ENCODE data around the gene KCTD3. TPM values are rescaled to one million over a fixed set of nuclear protein-coding genes. Genes with fewer than 3 reads are reported as not detected.

The KCTD3 gene
- total RNA-seq, 1 experiment from 2014 or later = 46.7 TPM

DNA sequence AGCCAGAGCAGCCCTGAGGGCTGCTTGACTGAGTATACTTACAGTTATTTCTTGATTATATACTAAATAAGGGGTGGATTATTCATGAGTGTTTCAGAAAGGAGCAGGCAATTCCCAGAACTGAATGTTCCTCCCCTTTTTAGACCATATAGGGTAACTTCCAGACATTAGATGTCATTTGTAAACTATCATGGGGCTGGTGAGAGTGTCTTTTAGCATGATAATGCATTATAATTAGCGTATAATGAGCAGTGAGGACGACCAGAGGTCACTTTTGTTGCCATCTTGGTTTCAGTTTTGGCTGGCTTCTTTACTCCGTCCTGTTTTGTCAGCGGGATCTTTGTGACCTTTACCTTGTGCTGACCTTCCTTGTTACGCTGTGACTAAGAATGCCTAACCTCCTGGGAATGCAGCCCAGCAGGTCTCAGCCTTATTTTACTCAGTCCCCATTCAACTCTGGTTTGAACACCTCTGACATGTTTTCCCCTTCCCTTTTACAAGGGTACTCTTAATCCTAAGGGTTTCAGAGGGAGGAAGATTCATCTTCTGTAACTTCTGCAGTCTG is 16.2 kb downstream of the KCTD3 start:
- Histone ChIP-seq H3K79me2 (ENCODE audit: insufficient read depth, low read length) (peaks cover 8% of the 10 kb centered on the region; the same call in 1 of the 2 replicates), H3K27ac (ENCODE audit: low read depth, low read length) (peak overlapping the region; percentile 49; the same call in 1 of the 2 replicates), H3K9me2 (ENCODE audit: insufficient read depth) (no peaks in the 10 kb centered on the region), H2AFZ (ENCODE audit: low read depth, low read length, poor library complexity, severe bottlenecking) (no peak overlapping the region), H4K20me1 (ENCODE audit: insufficient read depth) (no peaks in the 10 kb centered on the region), H3K9me3 (ENCODE audit: control insufficient read depth in 1 of 2, insufficient read depth in 1 of 2, low read depth in 1 of 2, low read length in 2 of 2) (no peaks in the 10 kb centered on the region), H3K9ac (ENCODE audit: low read length) (peak overlapping the region; percentile 37), H3K4me1 (ENCODE audit: control insufficient read depth in 1 of 2, insufficient read depth in 2 of 2, low read length in 2 of 2) (peaks cover 12 to 34% of the 10 kb centered on the region in 2 experiments), H3K36me3 (ENCODE audit: control insufficient read depth in 1 of 2, insufficient read depth in 2 of 2, low read length in 2 of 2) (peaks cover 9 to 18% of the 10 kb centered on the region in 2 experiments; a peak in 3 of 4 replicates), H3K4me3 (replicated peaks in 1 of 2; ENCODE audit: low read depth in 1 of 2, low read length in 2 of 2) (peak overlapping the region; percentile 2 to 48; a peak in 2 of 4 replicates), H3K27me3 (ENCODE audit: insufficient read depth, low read length) (no peaks in the 10 kb centered on the region), H3K4me2 (ENCODE audit: low read length) (peak overlapping the region; percentile 81)
- RAD21 ChIA-PET (ENCODE audit: low non-redundant PET in 1 of 2, low total read pairs in 2 of 2, uncharacterized antibody in 2 of 2, unreplicated experiment in 2 of 2) = no interaction called here
- no peak for TF ChIP-seq ZFX (IDR thresholded peaks at IDR 0.05)
- TF ChIP-seq, protein P1, sequence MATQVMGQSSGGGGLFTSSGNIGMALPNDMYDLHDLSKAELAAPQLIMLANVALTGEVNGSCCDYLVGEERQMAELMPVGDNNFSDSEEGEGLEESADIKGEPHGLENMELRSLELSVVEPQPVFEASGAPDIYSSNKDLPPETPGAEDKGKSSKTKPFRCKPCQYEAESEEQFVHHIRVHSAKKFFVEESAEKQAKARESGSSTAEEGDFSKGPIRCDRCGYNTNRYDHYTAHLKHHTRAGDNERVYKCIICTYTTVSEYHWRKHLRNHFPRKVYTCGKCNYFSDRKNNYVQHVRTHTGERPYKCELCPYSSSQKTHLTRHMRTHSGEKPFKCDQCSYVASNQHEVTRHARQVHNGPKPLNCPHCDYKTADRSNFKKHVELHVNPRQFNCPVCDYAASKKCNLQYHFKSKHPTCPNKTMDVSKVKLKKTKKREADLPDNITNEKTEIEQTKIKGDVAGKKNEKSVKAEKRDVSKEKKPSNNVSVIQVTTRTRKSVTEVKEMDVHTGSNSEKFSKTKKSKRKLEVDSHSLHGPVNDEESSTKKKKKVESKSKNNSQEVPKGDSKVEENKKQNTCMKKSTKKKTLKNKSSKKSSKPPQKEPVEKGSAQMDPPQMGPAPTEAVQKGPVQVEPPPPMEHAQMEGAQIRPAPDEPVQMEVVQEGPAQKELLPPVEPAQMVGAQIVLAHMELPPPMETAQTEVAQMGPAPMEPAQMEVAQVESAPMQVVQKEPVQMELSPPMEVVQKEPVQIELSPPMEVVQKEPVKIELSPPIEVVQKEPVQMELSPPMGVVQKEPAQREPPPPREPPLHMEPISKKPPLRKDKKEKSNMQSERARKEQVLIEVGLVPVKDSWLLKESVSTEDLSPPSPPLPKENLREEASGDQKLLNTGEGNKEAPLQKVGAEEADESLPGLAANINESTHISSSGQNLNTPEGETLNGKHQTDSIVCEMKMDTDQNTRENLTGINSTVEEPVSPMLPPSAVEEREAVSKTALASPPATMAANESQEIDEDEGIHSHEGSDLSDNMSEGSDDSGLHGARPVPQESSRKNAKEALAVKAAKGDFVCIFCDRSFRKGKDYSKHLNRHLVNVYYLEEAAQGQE (IDR thresholded peaks at IDR 0.05; ENCODE audit: low read depth) = no peak
- peak; percentile 94 for TF ChIP-seq SP1 (IDR thresholded peaks at IDR 0.05; ENCODE audit: low read depth)
- no peak for TF ChIP-seq POLR2A (IDR thresholded peaks at IDR 0.05; ENCODE audit: borderline replicate concordance, extremely low read depth, insufficient read depth, insufficient read length)
- TF ChIP-seq, protein P2, sequence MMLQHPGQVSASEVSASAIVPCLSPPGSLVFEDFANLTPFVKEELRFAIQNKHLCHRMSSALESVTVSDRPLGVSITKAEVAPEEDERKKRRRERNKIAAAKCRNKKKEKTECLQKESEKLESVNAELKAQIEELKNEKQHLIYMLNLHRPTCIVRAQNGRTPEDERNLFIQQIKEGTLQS (IDR thresholded peaks at IDR 0.05) = no peak
- peak; percentile 71 for TF ChIP-seq YY1 (IDR thresholded peaks at IDR 0.05; ENCODE audit: extremely low read depth, insufficient replicate concordance, low read depth, low read length)
- peak; percentile 54; the same call in 1 of the 2 replicates for TF ChIP-seq SRF (IDR thresholded peaks at IDR 0.05; ENCODE audit: low read depth)
- TF ChIP-seq CEBPB (IDR thresholded peaks at IDR 0.05; ENCODE audit: low read depth) = peak; percentile 58; the same call in 1 of the 2 replicates
- TF ChIP-seq, protein P3, sequence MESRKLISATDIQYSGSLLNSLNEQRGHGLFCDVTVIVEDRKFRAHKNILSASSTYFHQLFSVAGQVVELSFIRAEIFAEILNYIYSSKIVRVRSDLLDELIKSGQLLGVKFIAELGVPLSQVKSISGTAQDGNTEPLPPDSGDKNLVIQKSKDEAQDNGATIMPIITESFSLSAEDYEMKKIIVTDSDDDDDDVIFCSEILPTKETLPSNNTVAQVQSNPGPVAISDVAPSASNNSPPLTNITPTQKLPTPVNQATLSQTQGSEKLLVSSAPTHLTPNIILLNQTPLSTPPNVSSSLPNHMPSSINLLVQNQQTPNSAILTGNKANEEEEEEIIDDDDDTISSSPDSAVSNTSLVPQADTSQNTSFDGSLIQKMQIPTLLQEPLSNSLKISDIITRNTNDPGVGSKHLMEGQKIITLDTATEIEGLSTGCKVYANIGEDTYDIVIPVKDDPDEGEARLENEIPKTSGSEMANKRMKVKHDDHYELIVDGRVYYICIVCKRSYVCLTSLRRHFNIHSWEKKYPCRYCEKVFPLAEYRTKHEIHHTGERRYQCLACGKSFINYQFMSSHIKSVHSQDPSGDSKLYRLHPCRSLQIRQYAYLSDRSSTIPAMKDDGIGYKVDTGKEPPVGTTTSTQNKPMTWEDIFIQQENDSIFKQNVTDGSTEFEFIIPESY (IDR thresholded peaks at IDR 0.05; ENCODE audit: extremely low read depth, insufficient replicate concordance, low read length) = no peak
- TF ChIP-seq EZH2 (IDR thresholded peaks at IDR 0.05) = no peak
- TF ChIP-seq JUND (IDR thresholded peaks at IDR 0.05) = peak; percentile 86
- peak; percentile 93 for TF ChIP-seq CBX3 (IDR thresholded peaks at IDR 0.05; ENCODE audit: low read depth)
- no peak for TF ChIP-seq EZH2phosphoT487 (IDR thresholded peaks at IDR 0.05; ENCODE audit: borderline replicate concordance)
- no peak for TF ChIP-seq TCF7L2 (IDR thresholded peaks at IDR 0.05; ENCODE audit: borderline replicate concordance, extremely low read depth, insufficient read depth, insufficient read length)
- peak; percentile 61; the same call in 1 of the 2 replicates for TF ChIP-seq SIN3A (IDR thresholded peaks at IDR 0.05; ENCODE audit: low read depth)
- peak; percentile 89 for TF ChIP-seq FOSL1 (IDR thresholded peaks at IDR 0.05; ENCODE audit: low read depth)
- no peak for TF ChIP-seq RAD21 (IDR thresholded peaks at IDR 0.05; ENCODE audit: low read depth)
- TF ChIP-seq POLR2AphosphoS5 (IDR thresholded peaks at IDR 0.05; ENCODE audit: low read depth, low read length) = peak; percentile 34; the same call in 1 of the 2 replicates
- TF ChIP-seq, protein P4, sequence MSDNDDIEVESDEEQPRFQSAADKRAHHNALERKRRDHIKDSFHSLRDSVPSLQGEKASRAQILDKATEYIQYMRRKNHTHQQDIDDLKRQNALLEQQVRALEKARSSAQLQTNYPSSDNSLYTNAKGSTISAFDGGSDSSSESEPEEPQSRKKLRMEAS (IDR thresholded peaks at IDR 0.05) = peak; percentile 42; the same call in 1 of the 2 replicates
- no TSS peak for BruUV-seq (replicated peaks)
- CTCF ChIA-PET = no interaction called here
- intact Hi-C loops (cut with micrococcal nuclease) = no loop called here
- POLR2A ChIA-PET = no interaction called here
- ATAC-seq = peak; percentile 93
- DNase-seq (ENCODE audit: low read depth, low spot score) = no peak
